ENCODE data around the gene TMPRSS5.
"Not testable (repeated sequence)": the region's sequence is repeated elsewhere in the genome, so short reads cannot be mapped to it uniquely, and the experiment has no call there.

Gene TMPRSS5

GRCh38 chr11:113705871-113706655, at the start of gene TMPRSS5:
TSS of gene TMPRSS5 (minus strand) at chr11:113706308. CDS start at chr11:113706224, 84 bp downstream.
- in situ Hi-C loops (cut with MboI; ENCODE audit: low pct_unique_long_range_greater_than_20kb, low sequenced_read_pairs): no loop called here
- DNase-seq: no peak

GRCh38 chr11:113752932-113753331, 46.8 kb upstream of the TMPRSS5 start:
- in situ Hi-C loops (cut with MboI; ENCODE audit: low pct_unique_long_range_greater_than_20kb, low sequenced_read_pairs): no loop called here
- DNase-seq: no peak

- no peak for DNase-seq
- in situ Hi-C loops (cut with MboI; ENCODE audit: low pct_unique_long_range_greater_than_20kb, low sequenced_read_pairs): no loop called here
These were observed 30.2 kb upstream of the TMPRSS5 start for GRCh38 chr11:113736323-113736722.

GRCh38 chr11:113732092-113732491, 26.0 kb upstream of the TMPRSS5 start:
- in situ Hi-C loops (cut with MboI; ENCODE audit: low pct_unique_long_range_greater_than_20kb, low sequenced_read_pairs): no loop called here
- DNase-seq: no peak

- in situ Hi-C loops (cut with MboI; ENCODE audit: low pct_unique_long_range_greater_than_20kb, low sequenced_read_pairs): no loop called here
- DNase-seq: peak; percentile 26
These were observed 25.0 kb upstream of the TMPRSS5 start for GRCh38 chr11:113730887-113731726.

GRCh38 chr11:113729456-113729855, 23.3 kb upstream of the TMPRSS5 start:
- in situ Hi-C loops (cut with MboI; ENCODE audit: low pct_unique_long_range_greater_than_20kb, low sequenced_read_pairs): no loop called here
- no peak for DNase-seq

GRCh38 chr11:113728814-113729213, 22.7 kb upstream of the TMPRSS5 start:
- DNase-seq: peak; percentile 51
- in situ Hi-C loops (cut with MboI; ENCODE audit: low pct_unique_long_range_greater_than_20kb, low sequenced_read_pairs): no loop called here

GRCh38 chr11:113725913-113726312, 19.8 kb upstream of the TMPRSS5 start:
- in situ Hi-C loops (cut with MboI; ENCODE audit: low pct_unique_long_range_greater_than_20kb, low sequenced_read_pairs): no loop called here
- DNase-seq: no peak

- in situ Hi-C loops (cut with MboI; ENCODE audit: low pct_unique_long_range_greater_than_20kb, low sequenced_read_pairs): no loop called here
- DNase-seq: no peak
These were observed 19.3 kb upstream of the TMPRSS5 start for GRCh38 chr11:113725407-113725806.

- in situ Hi-C loops (cut with MboI; ENCODE audit: low pct_unique_long_range_greater_than_20kb, low sequenced_read_pairs): no loop called here
- DNase-seq: no peak
These were observed 18.7 kb upstream of the TMPRSS5 start for GRCh38 chr11:113724778-113725177.

GRCh38 chr11:113723787-113724186, 17.7 kb upstream of the TMPRSS5 start:
- in situ Hi-C loops (cut with MboI; ENCODE audit: low pct_unique_long_range_greater_than_20kb, low sequenced_read_pairs): no loop called here
- DNase-seq: no peak

- in situ Hi-C loops (cut with MboI; ENCODE audit: low pct_unique_long_range_greater_than_20kb, low sequenced_read_pairs): no loop called here
- DNase-seq: no peak
These were observed 16.8 kb upstream of the TMPRSS5 start for GRCh38 chr11:113722934-113723333.

- no peak for DNase-seq
- in situ Hi-C loops (cut with MboI; ENCODE audit: low pct_unique_long_range_greater_than_20kb, low sequenced_read_pairs): no loop called here
These were observed 16.1 kb upstream of the TMPRSS5 start for GRCh38 chr11:113722221-113722620.

- in situ Hi-C loops (cut with MboI; ENCODE audit: low pct_unique_long_range_greater_than_20kb, low sequenced_read_pairs): no loop called here
- no peak for DNase-seq
These were observed 15.5 kb upstream of the TMPRSS5 start for GRCh38 chr11:113721462-113722066.

- in situ Hi-C loops (cut with MboI; ENCODE audit: low pct_unique_long_range_greater_than_20kb, low sequenced_read_pairs); DNase-seq: not testable (repeated sequence)
These were observed 14.4 kb upstream of the TMPRSS5 start for GRCh38 chr11:113720478-113720877.

- in situ Hi-C loops (cut with MboI; ENCODE audit: low pct_unique_long_range_greater_than_20kb, low sequenced_read_pairs): no loop called here
- DNase-seq: no peak
These were observed 9.9 kb upstream of the TMPRSS5 start for GRCh38 chr11:113715882-113716625.

- in situ Hi-C loops (cut with MboI; ENCODE audit: low pct_unique_long_range_greater_than_20kb, low sequenced_read_pairs): no loop called here
These were observed 9.2 kb upstream of the TMPRSS5 start for GRCh38 chr11:113715273-113715672.

GRCh38 chr11:113710989-113711388, 4.9 kb upstream of the TMPRSS5 start:
- in situ Hi-C loops (cut with MboI; ENCODE audit: low pct_unique_long_range_greater_than_20kb, low sequenced_read_pairs): no loop called here
- DNase-seq: no peak

More at GRCh38 chr11:113715273-113715672, 9.2 kb upstream of the TMPRSS5 start:
- DNase-seq: no peak

GRCh38 chr11:113703551-113703950, 2.6 kb downstream of the TMPRSS5 start:
- in situ Hi-C loops (cut with MboI; ENCODE audit: low pct_unique_long_range_greater_than_20kb, low sequenced_read_pairs); DNase-seq: not testable (repeated sequence)
